GM12878 (cell line): ENCODE data around the gene IREB2.
"Not testable (repeated sequence)": the region's sequence is repeated elsewhere in the genome, so short reads cannot be mapped to it uniquely, and the experiment has no call there.

Experiments used
- EED ChIP-seq: sonication (generic); IDR thresholded peaks from 2 replicates; pipeline ENCODE4 v1.6.1; 2016; ENCODE audit warnings: antibody characterized with exemption, low read depth
- EZH2 ChIP-seq: IDR thresholded peaks from 2 replicates; pipeline ENCODE4 v1.6.1; 2012; ENCODE audit warnings: low read depth, mild to moderate bottlenecking, control low read depth, inconsistent platforms, low read length, borderline replicate concordance; ENCODE audit not compliant: control insufficient read depth
- PML ChIP-seq: IDR thresholded peaks from 2 replicates; pipeline ENCODE4 v1.6.1; 2012; ENCODE audit warnings: low read length, inconsistent platforms
- POLR2AphosphoS5 ChIP-seq: IDR thresholded peaks from 2 replicates; pipeline ENCODE4 v1.6.1; 2011; ENCODE audit warnings: mild to moderate bottlenecking, low read length, inconsistent platforms
- RAD21 ChIP-seq: IDR thresholded peaks from 2 replicates; pipeline ENCODE4 v1.6.1; 2011; ENCODE audit warnings: mild to moderate bottlenecking, low read depth, low read length, moderate library complexity; ENCODE audit not compliant: insufficient read depth
- SREBF2 ChIP-seq: IDR thresholded peaks from 2 replicates; pipeline ENCODE4 v1.6.1; 2012; ENCODE audit warnings: mild to moderate bottlenecking, low read length

- not testable (repeated sequence) for TF ChIP-seq EZH2, SREBF2, RAD21, POLR2AphosphoS5, PML, EED
Measured at GRCh38 chr15:78520035-78520434, 82.0 kb downstream of the IREB2 start.
